HCT116 (cell line): ENCODE results near the gene ERC2. TPM values are rescaled to one million over a fixed set of nuclear protein-coding genes. Genes with fewer than 3 reads are reported as not detected.

Experiments
- ATAC-seq: fragments of 200-7000 bp; cut with Tn5 transposase; 2 replicates; pipeline ENCODE4 v1.9.1; 2020; ENCODE audit warnings: mild to moderate bottlenecking, moderate library complexity
- BruUV-seq: library from RNA; stranded (reverse); fragments of 400-500 nt; replicated peaks from 2 replicates; lab custom pipeline; 2021; lab: Mats Ljungman, UMichigan
- CTCF ChIA-PET: fragments of 300-600 bp; sonication (Branson Sonifier 250); formaldehyde crosslinking; loops from one replicate; lab custom pipeline; 2021; ENCODE audit warnings: antibody characterized with exemption; lab: Charles Lee
- POLR2A ChIA-PET: fragments of 300-600, 350-600 bp; sonication (Branson Sonifier 250); formaldehyde crosslinking; loops from one replicate; lab custom pipeline; 2021; ENCODE audit warnings: antibody characterized with exemption; lab: Charles Lee
- RAD21 ChIA-PET, 2 experiments: fragments of 300-600 bp; sonication (Branson Sonifier 250); formaldehyde crosslinking; loops; one replicate each; lab custom pipeline; 2023; ENCODE audit warnings: low total read pairs in 2 of 2; ENCODE audit not compliant: uncharacterized antibody in 2 of 2, unreplicated experiment in 2 of 2, low non-redundant PET in 1 of 2; lab: Charles Lee
- DNase-seq: peaks from one replicate; pipeline ENCODE4 v3.0.0-alpha.2; 2010; ENCODE audit warnings: low read depth, low spot score
- H2AFZ ChIP-seq: fragments of 200-600 bp; shearing (Covaris generic), sonication (generic); 2 replicates; pipeline ENCODE4 v1.6.1; 2017; ENCODE audit warnings: low read depth, mixed run types, mixed read lengths, antibody characterized with exemption, low read length; ENCODE audit not compliant: poor library complexity, severe bottlenecking
- H3K27ac ChIP-seq: 2 replicates; pipeline ENCODE4 v1.5.1; 2012; ENCODE audit warnings: low read depth, low read length
- H3K27me3 ChIP-seq: fragments of 200-600 bp; sonication (generic); 2 replicates; pipeline ENCODE4 v1.6.1; 2016; ENCODE audit warnings: mixed run types, low read length, mixed read lengths; ENCODE audit not compliant: insufficient read depth
- H3K36me3 ChIP-seq, 2 experiments: fragments of 200-500 bp in 1 of 2; fragments of 200-600 bp in 1 of 2; sonication (Bioruptor generic) in 1 of 2; sonication (generic) in 1 of 2; 2 replicates each; pipeline versions ENCODE4 v1.5.1 to v1.6.1; 2014 to 2016; ENCODE audit warnings: low read length in 2 of 2, inconsistent platforms in 1 of 2, mixed read lengths in 1 of 2, mixed run types in 1 of 2; ENCODE audit not compliant: insufficient read depth in 2 of 2, control insufficient read depth in 1 of 2
- H3K4me1 ChIP-seq, 2 experiments: fragments of 200-600 bp in 1 of 2; sonication (generic) in 1 of 2; 2 replicates each; pipeline versions ENCODE4 v1.5.1 to v1.6.1; 2012 to 2017; ENCODE audit warnings: low read length in 2 of 2, inconsistent platforms in 1 of 2, mild to moderate bottlenecking in 1 of 2, mixed read lengths in 1 of 2, mixed run types in 1 of 2, moderate library complexity in 1 of 2; ENCODE audit not compliant: insufficient read depth in 2 of 2, control insufficient read depth in 1 of 2
- H3K4me2 ChIP-seq: fragments of 200-600 bp; sonication (generic); 2 replicates; pipeline ENCODE4 v1.6.1; 2017; ENCODE audit warnings: mixed run types, low read length, mixed read lengths
- H3K4me3 ChIP-seq, 2 experiments: fragments of 200-600 bp in 1 of 2; sonication (generic) in 1 of 2; replicated peaks in 1 of 2; 2 replicates each; pipeline ENCODE4 v1.5.1; 2011 to 2016; ENCODE audit warnings: low read length in 2 of 2, control low read depth in 1 of 2, low read depth in 1 of 2, mild to moderate bottlenecking in 1 of 2, mixed read lengths in 1 of 2, mixed run types in 1 of 2
- H3K79me2 ChIP-seq: fragments of 200-600 bp; sonication (generic); 2 replicates; pipeline ENCODE4 v1.6.1; 2017; ENCODE audit warnings: mild to moderate bottlenecking, mixed run types, low read length, moderate library complexity, mixed read lengths; ENCODE audit not compliant: insufficient read depth
- H3K9ac ChIP-seq: fragments of 200-600 bp; sonication (generic); 2 replicates; pipeline ENCODE4 v1.6.1; 2016; ENCODE audit warnings: low read length, mixed read lengths
- H3K9me2 ChIP-seq: fragments of 200-600 bp; sonication (generic), shearing (Covaris generic); 2 replicates; pipeline ENCODE4 v1.6.1; 2017; ENCODE audit warnings: mixed run types, mild to moderate bottlenecking, moderate library complexity; ENCODE audit not compliant: insufficient read depth
- H3K9me3 ChIP-seq, 2 experiments: fragments of 200-500 bp in 1 of 2; fragments of 200-600 bp in 1 of 2; sonication (Bioruptor generic) in 1 of 2; sonication (generic) in 1 of 2; 2 replicates each; pipeline ENCODE4 v1.6.1; 2014 to 2017; ENCODE audit warnings: low read length in 2 of 2, mixed read lengths in 2 of 2, inconsistent platforms in 1 of 2, low read depth in 1 of 2, mild to moderate bottlenecking in 1 of 2, mixed run types in 1 of 2, moderate library complexity in 1 of 2; ENCODE audit not compliant: control insufficient read depth in 1 of 2, insufficient read depth in 1 of 2
- H4K20me1 ChIP-seq: fragments of 200-600 bp; sonication (generic), shearing (Covaris generic); 2 replicates; pipeline ENCODE4 v1.6.1; 2017; ENCODE audit warnings: mixed run types, mild to moderate bottlenecking, moderate library complexity; ENCODE audit not compliant: insufficient read depth
- CBX3 ChIP-seq: IDR thresholded peaks from 2 replicates; pipeline ENCODE4 v1.6.1; 2012; ENCODE audit warnings: low read depth
- CEBPB ChIP-seq: IDR thresholded peaks from 2 replicates; pipeline ENCODE4 v1.6.1; 2012; ENCODE audit warnings: low read depth
- EGR1 ChIP-seq: IDR thresholded peaks from 2 replicates; pipeline ENCODE4 v1.6.1; 2012; ENCODE audit warnings: low read depth
- ELF1 ChIP-seq: IDR thresholded peaks from 2 replicates; pipeline ENCODE4 v1.6.1; 2012; ENCODE audit warnings: low read depth, borderline replicate concordance
- EZH2 ChIP-seq: fragments of 200-600 bp; sonication (generic); IDR thresholded peaks from 2 replicates; pipeline ENCODE4 v1.6.1; 2017; ENCODE audit warnings: antibody characterized with exemption, mixed run types
- EZH2phosphoT487 ChIP-seq: fragments of 200-600 bp; IDR thresholded peaks from 2 replicates; pipeline ENCODE4 v1.6.1; 2018; ENCODE audit warnings: antibody characterized with exemption, borderline replicate concordance
- JUND ChIP-seq: IDR thresholded peaks from 2 replicates; pipeline ENCODE4 v1.6.1; 2012
- POLR2A ChIP-seq: IDR thresholded peaks from 2 replicates; pipeline ENCODE4 v1.7.0; 2011; ENCODE audit warnings: borderline replicate concordance; ENCODE audit not compliant: insufficient read depth, insufficient read length; ENCODE audit errors: extremely low read depth
- POLR2AphosphoS5 ChIP-seq: IDR thresholded peaks from 2 replicates; pipeline ENCODE4 v1.6.1; 2011; ENCODE audit warnings: mild to moderate bottlenecking, low read depth, low read length, moderate library complexity
- RAD21 ChIP-seq: IDR thresholded peaks from 2 replicates; pipeline ENCODE4 v1.6.1; 2012; ENCODE audit warnings: low read depth, mild to moderate bottlenecking
- SP1 ChIP-seq: IDR thresholded peaks from 2 replicates; pipeline ENCODE4 v1.6.1; 2012; ENCODE audit warnings: low read depth
- SRF ChIP-seq: IDR thresholded peaks from 2 replicates; pipeline ENCODE4 v1.6.1; 2012; ENCODE audit warnings: low read depth
- TCF7L2 ChIP-seq: IDR thresholded peaks from 2 replicates; pipeline ENCODE4 v1.7.0; 2011; ENCODE audit warnings: borderline replicate concordance, inconsistent platforms; ENCODE audit not compliant: insufficient read depth, insufficient read length; ENCODE audit errors: extremely low read depth
- YY1 ChIP-seq: IDR thresholded peaks from 2 replicates; pipeline ENCODE4 v1.6.1; 2011; ENCODE audit warnings: low read length, low read depth, moderate library complexity, mild to moderate bottlenecking; ENCODE audit not compliant: insufficient replicate concordance; ENCODE audit errors: extremely low read depth
- ZNF274 ChIP-seq: fragments of 200-500 bp; sonication (Bioruptor generic); IDR thresholded peaks from 2 replicates; pipeline ENCODE4 v1.6.1; 2014; ENCODE audit warnings: mild to moderate bottlenecking, low read depth, low read length, inconsistent platforms
- intact Hi-C: fragments of 100-400 bp; cut with micrococcal nuclease; formaldehyde crosslinking; loops from 2 replicates; pipeline ENCODE4 v1.10.0; 2022
- total RNA-seq: library from RNA; stranded (reverse); gene quantifications from one replicate; pipeline ENCODE4 v1.2.1, GENCODE V29; 2021; ENCODE audit not compliant: unreplicated experiment
- TF ChIP-seq, protein P1 (sequence below): IDR thresholded peaks from 2 replicates; pipeline ENCODE4 v1.6.1; 2012
- TF ChIP-seq, protein P2 (sequence below): IDR thresholded peaks from 2 replicates; pipeline ENCODE4 v1.6.1; 2012; ENCODE audit warnings: low read depth

Gene ERC2
- total RNA-seq, 1 experiment from 2014 or later = not detected

DNA sequence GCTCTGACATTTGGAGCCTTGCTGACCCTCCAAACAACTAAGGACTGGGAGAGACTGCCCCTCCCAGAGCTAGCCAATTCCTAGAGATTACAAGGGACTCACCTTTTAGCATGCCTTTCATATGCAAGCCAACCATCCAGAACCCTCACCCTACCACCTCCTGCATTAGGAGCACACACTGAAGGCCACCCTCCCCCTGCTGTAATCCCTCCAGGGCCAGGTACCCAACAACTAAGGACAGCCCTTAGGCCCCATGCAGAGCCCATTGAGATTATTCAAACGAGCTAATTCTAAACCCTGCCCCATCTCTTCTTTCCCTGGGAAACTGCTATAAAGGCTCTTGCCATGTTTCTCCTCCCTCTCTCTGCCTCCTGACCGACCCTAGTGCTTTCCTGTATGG is 352.6 kb downstream of the ERC2 start:
- ChIA-PET POLR2A (no interaction called here), CTCF (no interaction called here), RAD21 (no interaction called here)
- H3K4me2 ChIP-seq = no peak overlapping the region
- H3K4me1 ChIP-seq = no peaks in the 10 kb centered on the region
- H3K9ac ChIP-seq = no peak overlapping the region
- no peaks in the 10 kb centered on the region for H3K9me2 ChIP-seq
- H4K20me1 ChIP-seq = no peaks in the 10 kb centered on the region
- H3K4me3 ChIP-seq = no peak overlapping the region
- no peaks in the 10 kb centered on the region for H3K27me3 ChIP-seq
- no peak for TF ChIP-seq CEBPB
- no peak for TF ChIP-seq RAD21
- no peak for TF ChIP-seq TCF7L2
- TF ChIP-seq POLR2AphosphoS5 = no peak
- no peak for TF ChIP-seq JUND
- no peak for TF ChIP-seq CBX3
- no peak for TF ChIP-seq ELF1
- TF ChIP-seq, protein P1, sequence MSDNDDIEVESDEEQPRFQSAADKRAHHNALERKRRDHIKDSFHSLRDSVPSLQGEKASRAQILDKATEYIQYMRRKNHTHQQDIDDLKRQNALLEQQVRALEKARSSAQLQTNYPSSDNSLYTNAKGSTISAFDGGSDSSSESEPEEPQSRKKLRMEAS = no peak
- no peak for TF ChIP-seq EZH2
- no peak for TF ChIP-seq EZH2phosphoT487
- H2AFZ ChIP-seq = no peak overlapping the region
- BruUV-seq = no TSS peak
- no peak for ATAC-seq
- peaks cover 0 to 4% of the 10 kb centered on the region in 2 experiments; a peak in 1 of 4 replicates for H3K9me3 ChIP-seq
- no peak overlapping the region for H3K27ac ChIP-seq
- intact Hi-C loops = no loop called here
- no peak for DNase-seq
- no peaks in the 10 kb centered on the region for H3K36me3 ChIP-seq
- H3K79me2 ChIP-seq = no peaks in the 10 kb centered on the region

DNA sequence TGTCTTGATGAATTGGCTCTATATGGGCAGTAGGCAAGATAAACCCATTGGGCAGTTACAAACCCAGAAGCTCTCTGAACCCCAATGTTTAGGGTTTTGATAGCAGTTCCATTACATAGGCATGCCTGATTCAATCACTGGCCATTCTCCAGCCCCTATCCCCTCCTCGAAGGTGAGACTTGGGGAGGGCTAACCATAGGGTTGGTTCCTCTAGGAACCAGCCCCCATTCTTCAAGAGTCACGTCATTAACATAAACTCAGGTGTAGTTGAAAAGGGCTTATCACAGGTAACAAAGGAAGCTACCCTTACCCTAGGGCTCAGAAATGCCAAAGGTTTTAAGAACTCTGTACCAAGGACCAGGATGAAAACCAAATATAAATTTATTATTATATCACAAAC is 353.1 kb downstream of the ERC2 start:
- H4K20me1 ChIP-seq = no peaks in the 10 kb centered on the region
- no peak overlapping the region for H3K9ac ChIP-seq
- DNase-seq (no peak), ATAC-seq (no peak)
- no peaks in the 10 kb centered on the region for H3K79me2 ChIP-seq
- RAD21 ChIA-PET = no interaction called here
- H2AFZ ChIP-seq = no peak overlapping the region
- H3K9me3 ChIP-seq = peaks cover 0 to 4% of the 10 kb centered on the region in 2 experiments; a peak in 1 of 4 replicates
- no TSS peak for BruUV-seq
- no peak overlapping the region for H3K4me2 ChIP-seq
- CTCF ChIA-PET = no interaction called here
- no peak overlapping the region for H3K4me3 ChIP-seq
- intact Hi-C loops = no loop called here
- H3K27ac ChIP-seq = no peak overlapping the region
- no peaks in the 10 kb centered on the region for H3K9me2 ChIP-seq
- H3K36me3 ChIP-seq = no peaks in the 10 kb centered on the region
- no peaks in the 10 kb centered on the region for H3K4me1 ChIP-seq
- POLR2A ChIA-PET = no interaction called here
- H3K27me3 ChIP-seq = no peaks in the 10 kb centered on the region
- no peak for TF ChIP-seq CEBPB
- TF ChIP-seq ZNF274 = no peak
- TF ChIP-seq POLR2AphosphoS5 = no peak
- TF ChIP-seq EGR1 = no peak
- no peak for TF ChIP-seq SP1
- TF ChIP-seq POLR2A = no peak
- TF ChIP-seq YY1 = no peak
- no peak for TF ChIP-seq SRF
- no peak for TF ChIP-seq TCF7L2
- TF ChIP-seq, protein P2, sequence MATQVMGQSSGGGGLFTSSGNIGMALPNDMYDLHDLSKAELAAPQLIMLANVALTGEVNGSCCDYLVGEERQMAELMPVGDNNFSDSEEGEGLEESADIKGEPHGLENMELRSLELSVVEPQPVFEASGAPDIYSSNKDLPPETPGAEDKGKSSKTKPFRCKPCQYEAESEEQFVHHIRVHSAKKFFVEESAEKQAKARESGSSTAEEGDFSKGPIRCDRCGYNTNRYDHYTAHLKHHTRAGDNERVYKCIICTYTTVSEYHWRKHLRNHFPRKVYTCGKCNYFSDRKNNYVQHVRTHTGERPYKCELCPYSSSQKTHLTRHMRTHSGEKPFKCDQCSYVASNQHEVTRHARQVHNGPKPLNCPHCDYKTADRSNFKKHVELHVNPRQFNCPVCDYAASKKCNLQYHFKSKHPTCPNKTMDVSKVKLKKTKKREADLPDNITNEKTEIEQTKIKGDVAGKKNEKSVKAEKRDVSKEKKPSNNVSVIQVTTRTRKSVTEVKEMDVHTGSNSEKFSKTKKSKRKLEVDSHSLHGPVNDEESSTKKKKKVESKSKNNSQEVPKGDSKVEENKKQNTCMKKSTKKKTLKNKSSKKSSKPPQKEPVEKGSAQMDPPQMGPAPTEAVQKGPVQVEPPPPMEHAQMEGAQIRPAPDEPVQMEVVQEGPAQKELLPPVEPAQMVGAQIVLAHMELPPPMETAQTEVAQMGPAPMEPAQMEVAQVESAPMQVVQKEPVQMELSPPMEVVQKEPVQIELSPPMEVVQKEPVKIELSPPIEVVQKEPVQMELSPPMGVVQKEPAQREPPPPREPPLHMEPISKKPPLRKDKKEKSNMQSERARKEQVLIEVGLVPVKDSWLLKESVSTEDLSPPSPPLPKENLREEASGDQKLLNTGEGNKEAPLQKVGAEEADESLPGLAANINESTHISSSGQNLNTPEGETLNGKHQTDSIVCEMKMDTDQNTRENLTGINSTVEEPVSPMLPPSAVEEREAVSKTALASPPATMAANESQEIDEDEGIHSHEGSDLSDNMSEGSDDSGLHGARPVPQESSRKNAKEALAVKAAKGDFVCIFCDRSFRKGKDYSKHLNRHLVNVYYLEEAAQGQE = no peak
